PFSK-1 (cell line): ENCODE measurements around the gene CCND2.

Source experiments
- FOXP2 ChIP-seq: optimal IDR thresholded peaks from 2 replicates; pipeline ENCODE3; 2011; ENCODE audit warnings: borderline replicate concordance, control low read depth, inconsistent platforms; ENCODE audit not compliant: insufficient read depth; ENCODE audit errors: extremely low read length, extremely low read depth
- POLR2AphosphoS5 ChIP-seq: IDR thresholded peaks from 2 replicates; pipeline ENCODE4 v1.6.1; 2012; ENCODE audit warnings: low read depth, mild to moderate bottlenecking, control low read depth, low read length, moderate library complexity
- SIN3A ChIP-seq: IDR thresholded peaks from 2 replicates; pipeline ENCODE4 v1.6.1; 2012; ENCODE audit warnings: mild to moderate bottlenecking, low read length, moderate library complexity, borderline replicate concordance; ENCODE audit not compliant: insufficient read depth
- TAF1 ChIP-seq: IDR thresholded peaks from 2 replicates; pipeline ENCODE4 v1.6.1; 2012; ENCODE audit warnings: low read length, control low read depth, borderline replicate concordance; ENCODE audit not compliant: insufficient read depth
- TF ChIP-seq, protein P1 (sequence below), 2 experiments: IDR thresholded peaks; 2 replicates each; pipeline versions ENCODE4 v1.6.1 to v1.8.0; 2011 to 2012; ENCODE audit warnings: low read depth in 2 of 2, low read length in 2 of 2, control low read depth in 1 of 2, inconsistent platforms in 1 of 2, mild to moderate bottlenecking in 1 of 2, moderate library complexity in 1 of 2; ENCODE audit not compliant: insufficient read depth in 1 of 2

DNA sequence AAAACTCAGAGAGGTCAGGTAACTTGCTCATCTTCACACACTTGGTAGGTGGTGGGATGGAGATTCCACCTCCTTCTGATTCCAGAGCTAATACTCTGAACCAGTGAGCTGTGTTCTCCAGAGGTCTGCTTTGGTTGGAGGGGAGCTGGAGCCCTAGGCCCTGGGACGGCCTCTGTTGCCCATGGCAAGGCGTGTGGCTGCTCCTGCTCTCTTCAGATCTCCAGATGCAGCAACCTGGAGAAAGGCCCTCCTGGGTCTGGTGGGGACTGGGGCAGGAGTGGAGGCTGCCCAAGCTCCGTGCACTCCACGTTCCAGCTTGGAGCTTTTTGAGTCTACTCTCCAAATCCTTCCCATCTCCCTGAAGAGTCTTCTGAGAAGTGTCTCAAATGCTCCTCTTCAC, 10.7 kb downstream of the CCND2 start:
- no peak for TF ChIP-seq POLR2AphosphoS5
- TF ChIP-seq FOXP2, result no peak
- TF ChIP-seq, protein P1, sequence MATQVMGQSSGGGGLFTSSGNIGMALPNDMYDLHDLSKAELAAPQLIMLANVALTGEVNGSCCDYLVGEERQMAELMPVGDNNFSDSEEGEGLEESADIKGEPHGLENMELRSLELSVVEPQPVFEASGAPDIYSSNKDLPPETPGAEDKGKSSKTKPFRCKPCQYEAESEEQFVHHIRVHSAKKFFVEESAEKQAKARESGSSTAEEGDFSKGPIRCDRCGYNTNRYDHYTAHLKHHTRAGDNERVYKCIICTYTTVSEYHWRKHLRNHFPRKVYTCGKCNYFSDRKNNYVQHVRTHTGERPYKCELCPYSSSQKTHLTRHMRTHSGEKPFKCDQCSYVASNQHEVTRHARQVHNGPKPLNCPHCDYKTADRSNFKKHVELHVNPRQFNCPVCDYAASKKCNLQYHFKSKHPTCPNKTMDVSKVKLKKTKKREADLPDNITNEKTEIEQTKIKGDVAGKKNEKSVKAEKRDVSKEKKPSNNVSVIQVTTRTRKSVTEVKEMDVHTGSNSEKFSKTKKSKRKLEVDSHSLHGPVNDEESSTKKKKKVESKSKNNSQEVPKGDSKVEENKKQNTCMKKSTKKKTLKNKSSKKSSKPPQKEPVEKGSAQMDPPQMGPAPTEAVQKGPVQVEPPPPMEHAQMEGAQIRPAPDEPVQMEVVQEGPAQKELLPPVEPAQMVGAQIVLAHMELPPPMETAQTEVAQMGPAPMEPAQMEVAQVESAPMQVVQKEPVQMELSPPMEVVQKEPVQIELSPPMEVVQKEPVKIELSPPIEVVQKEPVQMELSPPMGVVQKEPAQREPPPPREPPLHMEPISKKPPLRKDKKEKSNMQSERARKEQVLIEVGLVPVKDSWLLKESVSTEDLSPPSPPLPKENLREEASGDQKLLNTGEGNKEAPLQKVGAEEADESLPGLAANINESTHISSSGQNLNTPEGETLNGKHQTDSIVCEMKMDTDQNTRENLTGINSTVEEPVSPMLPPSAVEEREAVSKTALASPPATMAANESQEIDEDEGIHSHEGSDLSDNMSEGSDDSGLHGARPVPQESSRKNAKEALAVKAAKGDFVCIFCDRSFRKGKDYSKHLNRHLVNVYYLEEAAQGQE (IDR thresholded peaks at IDR 0.05; ENCODE audit: insufficient read depth in 1 of 2, low read depth in 2 of 2, low read length in 2 of 2), result no peak
- TF ChIP-seq TAF1, result no peak
- TF ChIP-seq SIN3A, result no peak
